ENCODE data around the gene SYNC. TPM values are rescaled to one million over a fixed set of nuclear protein-coding genes. Genes with fewer than 3 reads are reported as not detected.

Gene SYNC
- total and polyA plus RNA-seq, 2 of the 8 experiments (the other 6 are each of a cell fraction or from before 2014, with no cell fraction given): 0.06 to 0.17 TPM

DNA sequence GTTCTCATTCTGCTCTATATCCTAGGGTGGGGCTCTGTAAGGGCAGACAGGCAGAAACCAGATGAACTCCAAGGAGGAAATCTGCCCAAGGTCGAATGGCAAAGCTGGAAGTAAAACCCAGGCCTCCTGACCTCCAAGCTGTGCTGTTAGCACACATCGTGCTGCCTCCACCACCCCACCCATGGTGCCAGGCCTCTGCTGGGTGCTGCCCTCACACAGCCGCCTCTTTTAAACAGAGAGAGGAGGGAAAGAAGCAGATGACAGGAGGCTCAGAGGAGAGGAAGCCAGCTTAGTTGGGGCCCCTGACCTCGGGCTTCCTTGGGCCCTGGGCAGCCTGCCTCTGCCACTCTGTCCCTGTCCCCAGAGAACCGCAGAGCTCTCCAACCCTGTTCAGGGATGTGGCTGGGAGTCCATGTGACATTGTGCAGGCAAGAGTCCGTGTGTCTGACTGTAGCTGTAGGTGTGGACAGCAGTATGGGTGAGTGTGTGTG, 1.1 kb downstream of the SYNC start (continued):
- TF ChIP-seq, protein P1, sequence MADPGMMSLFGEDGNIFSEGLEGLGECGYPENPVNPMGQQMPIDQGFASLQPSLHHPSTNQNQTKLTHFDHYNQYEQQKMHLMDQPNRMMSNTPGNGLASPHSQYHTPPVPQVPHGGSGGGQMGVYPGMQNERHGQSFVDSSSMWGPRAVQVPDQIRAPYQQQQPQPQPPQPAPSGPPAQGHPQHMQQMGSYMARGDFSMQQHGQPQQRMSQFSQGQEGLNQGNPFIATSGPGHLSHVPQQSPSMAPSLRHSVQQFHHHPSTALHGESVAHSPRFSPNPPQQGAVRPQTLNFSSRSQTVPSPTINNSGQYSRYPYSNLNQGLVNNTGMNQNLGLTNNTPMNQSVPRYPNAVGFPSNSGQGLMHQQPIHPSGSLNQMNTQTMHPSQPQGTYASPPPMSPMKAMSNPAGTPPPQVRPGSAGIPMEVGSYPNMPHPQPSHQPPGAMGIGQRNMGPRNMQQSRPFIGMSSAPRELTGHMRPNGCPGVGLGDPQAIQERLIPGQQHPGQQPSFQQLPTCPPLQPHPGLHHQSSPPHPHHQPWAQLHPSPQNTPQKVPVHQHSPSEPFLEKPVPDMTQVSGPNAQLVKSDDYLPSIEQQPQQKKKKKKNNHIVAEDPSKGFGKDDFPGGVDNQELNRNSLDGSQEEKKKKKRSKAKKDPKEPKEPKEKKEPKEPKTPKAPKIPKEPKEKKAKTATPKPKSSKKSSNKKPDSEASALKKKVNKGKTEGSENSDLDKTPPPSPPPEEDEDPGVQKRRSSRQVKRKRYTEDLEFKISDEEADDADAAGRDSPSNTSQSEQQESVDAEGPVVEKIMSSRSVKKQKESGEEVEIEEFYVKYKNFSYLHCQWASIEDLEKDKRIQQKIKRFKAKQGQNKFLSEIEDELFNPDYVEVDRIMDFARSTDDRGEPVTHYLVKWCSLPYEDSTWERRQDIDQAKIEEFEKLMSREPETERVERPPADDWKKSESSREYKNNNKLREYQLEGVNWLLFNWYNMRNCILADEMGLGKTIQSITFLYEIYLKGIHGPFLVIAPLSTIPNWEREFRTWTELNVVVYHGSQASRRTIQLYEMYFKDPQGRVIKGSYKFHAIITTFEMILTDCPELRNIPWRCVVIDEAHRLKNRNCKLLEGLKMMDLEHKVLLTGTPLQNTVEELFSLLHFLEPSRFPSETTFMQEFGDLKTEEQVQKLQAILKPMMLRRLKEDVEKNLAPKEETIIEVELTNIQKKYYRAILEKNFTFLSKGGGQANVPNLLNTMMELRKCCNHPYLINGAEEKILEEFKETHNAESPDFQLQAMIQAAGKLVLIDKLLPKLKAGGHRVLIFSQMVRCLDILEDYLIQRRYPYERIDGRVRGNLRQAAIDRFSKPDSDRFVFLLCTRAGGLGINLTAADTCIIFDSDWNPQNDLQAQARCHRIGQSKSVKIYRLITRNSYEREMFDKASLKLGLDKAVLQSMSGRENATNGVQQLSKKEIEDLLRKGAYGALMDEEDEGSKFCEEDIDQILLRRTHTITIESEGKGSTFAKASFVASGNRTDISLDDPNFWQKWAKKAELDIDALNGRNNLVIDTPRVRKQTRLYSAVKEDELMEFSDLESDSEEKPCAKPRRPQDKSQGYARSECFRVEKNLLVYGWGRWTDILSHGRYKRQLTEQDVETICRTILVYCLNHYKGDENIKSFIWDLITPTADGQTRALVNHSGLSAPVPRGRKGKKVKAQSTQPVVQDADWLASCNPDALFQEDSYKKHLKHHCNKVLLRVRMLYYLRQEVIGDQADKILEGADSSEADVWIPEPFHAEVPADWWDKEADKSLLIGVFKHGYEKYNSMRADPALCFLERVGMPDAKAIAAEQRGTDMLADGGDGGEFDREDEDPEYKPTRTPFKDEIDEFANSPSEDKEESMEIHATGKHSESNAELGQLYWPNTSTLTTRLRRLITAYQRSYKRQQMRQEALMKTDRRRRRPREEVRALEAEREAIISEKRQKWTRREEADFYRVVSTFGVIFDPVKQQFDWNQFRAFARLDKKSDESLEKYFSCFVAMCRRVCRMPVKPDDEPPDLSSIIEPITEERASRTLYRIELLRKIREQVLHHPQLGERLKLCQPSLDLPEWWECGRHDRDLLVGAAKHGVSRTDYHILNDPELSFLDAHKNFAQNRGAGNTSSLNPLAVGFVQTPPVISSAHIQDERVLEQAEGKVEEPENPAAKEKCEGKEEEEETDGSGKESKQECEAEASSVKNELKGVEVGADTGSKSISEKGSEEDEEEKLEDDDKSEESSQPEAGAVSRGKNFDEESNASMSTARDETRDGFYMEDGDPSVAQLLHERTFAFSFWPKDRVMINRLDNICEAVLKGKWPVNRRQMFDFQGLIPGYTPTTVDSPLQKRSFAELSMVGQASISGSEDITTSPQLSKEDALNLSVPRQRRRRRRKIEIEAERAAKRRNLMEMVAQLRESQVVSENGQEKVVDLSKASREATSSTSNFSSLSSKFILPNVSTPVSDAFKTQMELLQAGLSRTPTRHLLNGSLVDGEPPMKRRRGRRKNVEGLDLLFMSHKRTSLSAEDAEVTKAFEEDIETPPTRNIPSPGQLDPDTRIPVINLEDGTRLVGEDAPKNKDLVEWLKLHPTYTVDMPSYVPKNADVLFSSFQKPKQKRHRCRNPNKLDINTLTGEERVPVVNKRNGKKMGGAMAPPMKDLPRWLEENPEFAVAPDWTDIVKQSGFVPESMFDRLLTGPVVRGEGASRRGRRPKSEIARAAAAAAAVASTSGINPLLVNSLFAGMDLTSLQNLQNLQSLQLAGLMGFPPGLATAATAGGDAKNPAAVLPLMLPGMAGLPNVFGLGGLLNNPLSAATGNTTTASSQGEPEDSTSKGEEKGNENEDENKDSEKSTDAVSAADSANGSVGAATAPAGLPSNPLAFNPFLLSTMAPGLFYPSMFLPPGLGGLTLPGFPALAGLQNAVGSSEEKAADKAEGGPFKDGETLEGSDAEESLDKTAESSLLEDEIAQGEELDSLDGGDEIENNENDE (IDR thresholded peaks at IDR 0.05; ENCODE audit: insufficient replicate concordance, low read length): no peak
- TF ChIP-seq EGR1 (IDR thresholded peaks at IDR 0.05; ENCODE audit: borderline replicate concordance, low read depth, low read length): no peak
- no peak for TF ChIP-seq SAP30 (IDR thresholded peaks at IDR 0.05; ENCODE audit: insufficient read depth, insufficient replicate concordance, low read length)
- no peak for TF ChIP-seq TAF1 (IDR thresholded peaks at IDR 0.05; ENCODE audit: low read depth, low read length)
- TF ChIP-seq KDM1A (IDR thresholded peaks at IDR 0.05; ENCODE audit: borderline replicate concordance, low read length): no peak
- TF ChIP-seq CEBPB (IDR thresholded peaks at IDR 0.05; ENCODE audit: low read depth, low read length): no peak
- no peak for TF ChIP-seq RBBP5 (IDR thresholded peaks at IDR 0.05; ENCODE audit: borderline replicate concordance, low read depth, low read length)
- TF ChIP-seq BCL11A (IDR thresholded peaks at IDR 0.05; ENCODE audit: low read depth in 2 of 2, low read length in 2 of 2): no peak
